HCT116 (cell line): ENCODE results near the gene BAD. TPM values are rescaled to one million over a fixed set of nuclear protein-coding genes. Genes with fewer than 3 reads are reported as not detected.

Source experiments
- ATAC-seq: fragments of 200-7000 bp; cut with Tn5 transposase; 2 replicates; pipeline ENCODE4 v1.9.1; 2020; ENCODE audit warnings: mild to moderate bottlenecking, moderate library complexity
- BruUV-seq: library from RNA; stranded (reverse); fragments of 400-500 nt; replicated peaks from 2 replicates; lab custom pipeline; 2021; lab: Mats Ljungman, UMichigan
- CTCF ChIA-PET: fragments of 300-600 bp; sonication (Branson Sonifier 250); formaldehyde crosslinking; loops from one replicate; lab custom pipeline; 2021; ENCODE audit warnings: antibody characterized with exemption; lab: Charles Lee
- POLR2A ChIA-PET: fragments of 300-600, 350-600 bp; sonication (Branson Sonifier 250); formaldehyde crosslinking; loops from one replicate; lab custom pipeline; 2021; ENCODE audit warnings: antibody characterized with exemption; lab: Charles Lee
- RAD21 ChIA-PET, 2 experiments: fragments of 300-600 bp; sonication (Branson Sonifier 250); formaldehyde crosslinking; loops; one replicate each; lab custom pipeline; 2023; ENCODE audit warnings: low total read pairs in 2 of 2; ENCODE audit not compliant: uncharacterized antibody in 2 of 2, unreplicated experiment in 2 of 2, low non-redundant PET in 1 of 2; lab: Charles Lee
- DNase-seq: peaks from one replicate; pipeline ENCODE4 v3.0.0-alpha.2; 2010; ENCODE audit warnings: low read depth, low spot score
- H2AFZ ChIP-seq: fragments of 200-600 bp; shearing (Covaris generic), sonication (generic); 2 replicates; pipeline ENCODE4 v1.6.1; 2017; ENCODE audit warnings: low read depth, mixed run types, mixed read lengths, antibody characterized with exemption, low read length; ENCODE audit not compliant: poor library complexity, severe bottlenecking
- H3K27ac ChIP-seq: 2 replicates; pipeline ENCODE4 v1.5.1; 2012; ENCODE audit warnings: low read depth, low read length
- H3K27me3 ChIP-seq: fragments of 200-600 bp; sonication (generic); 2 replicates; pipeline ENCODE4 v1.6.1; 2016; ENCODE audit warnings: mixed run types, low read length, mixed read lengths; ENCODE audit not compliant: insufficient read depth
- H3K36me3 ChIP-seq, 2 experiments: fragments of 200-500 bp in 1 of 2; fragments of 200-600 bp in 1 of 2; sonication (Bioruptor generic) in 1 of 2; sonication (generic) in 1 of 2; 2 replicates each; pipeline versions ENCODE4 v1.5.1 to v1.6.1; 2014 to 2016; ENCODE audit warnings: low read length in 2 of 2, inconsistent platforms in 1 of 2, mixed read lengths in 1 of 2, mixed run types in 1 of 2; ENCODE audit not compliant: insufficient read depth in 2 of 2, control insufficient read depth in 1 of 2
- H3K4me1 ChIP-seq, 2 experiments: fragments of 200-600 bp in 1 of 2; sonication (generic) in 1 of 2; 2 replicates each; pipeline versions ENCODE4 v1.5.1 to v1.6.1; 2012 to 2017; ENCODE audit warnings: low read length in 2 of 2, inconsistent platforms in 1 of 2, mild to moderate bottlenecking in 1 of 2, mixed read lengths in 1 of 2, mixed run types in 1 of 2, moderate library complexity in 1 of 2; ENCODE audit not compliant: insufficient read depth in 2 of 2, control insufficient read depth in 1 of 2
- H3K4me2 ChIP-seq: fragments of 200-600 bp; sonication (generic); 2 replicates; pipeline ENCODE4 v1.6.1; 2017; ENCODE audit warnings: mixed run types, low read length, mixed read lengths
- H3K4me3 ChIP-seq, 2 experiments: fragments of 200-600 bp in 1 of 2; sonication (generic) in 1 of 2; replicated peaks in 1 of 2; 2 replicates each; pipeline ENCODE4 v1.5.1; 2011 to 2016; ENCODE audit warnings: low read length in 2 of 2, control low read depth in 1 of 2, low read depth in 1 of 2, mild to moderate bottlenecking in 1 of 2, mixed read lengths in 1 of 2, mixed run types in 1 of 2
- H3K79me2 ChIP-seq: fragments of 200-600 bp; sonication (generic); 2 replicates; pipeline ENCODE4 v1.6.1; 2017; ENCODE audit warnings: mild to moderate bottlenecking, mixed run types, low read length, moderate library complexity, mixed read lengths; ENCODE audit not compliant: insufficient read depth
- H3K9ac ChIP-seq: fragments of 200-600 bp; sonication (generic); 2 replicates; pipeline ENCODE4 v1.6.1; 2016; ENCODE audit warnings: low read length, mixed read lengths
- H3K9me2 ChIP-seq: fragments of 200-600 bp; sonication (generic), shearing (Covaris generic); 2 replicates; pipeline ENCODE4 v1.6.1; 2017; ENCODE audit warnings: mixed run types, mild to moderate bottlenecking, moderate library complexity; ENCODE audit not compliant: insufficient read depth
- H3K9me3 ChIP-seq, 2 experiments: fragments of 200-500 bp in 1 of 2; fragments of 200-600 bp in 1 of 2; sonication (Bioruptor generic) in 1 of 2; sonication (generic) in 1 of 2; 2 replicates each; pipeline ENCODE4 v1.6.1; 2014 to 2017; ENCODE audit warnings: low read length in 2 of 2, mixed read lengths in 2 of 2, inconsistent platforms in 1 of 2, low read depth in 1 of 2, mild to moderate bottlenecking in 1 of 2, mixed run types in 1 of 2, moderate library complexity in 1 of 2; ENCODE audit not compliant: control insufficient read depth in 1 of 2, insufficient read depth in 1 of 2
- H4K20me1 ChIP-seq: fragments of 200-600 bp; sonication (generic), shearing (Covaris generic); 2 replicates; pipeline ENCODE4 v1.6.1; 2017; ENCODE audit warnings: mixed run types, mild to moderate bottlenecking, moderate library complexity; ENCODE audit not compliant: insufficient read depth
- ATF3 ChIP-seq: IDR thresholded peaks from 2 replicates; pipeline ENCODE4 v1.6.1; 2012
- CBX3 ChIP-seq: IDR thresholded peaks from 2 replicates; pipeline ENCODE4 v1.6.1; 2012; ENCODE audit warnings: low read depth
- EGR1 ChIP-seq: IDR thresholded peaks from 2 replicates; pipeline ENCODE4 v1.6.1; 2012; ENCODE audit warnings: low read depth
- EZH2phosphoT487 ChIP-seq: fragments of 200-600 bp; IDR thresholded peaks from 2 replicates; pipeline ENCODE4 v1.6.1; 2018; ENCODE audit warnings: antibody characterized with exemption, borderline replicate concordance
- JUND ChIP-seq: IDR thresholded peaks from 2 replicates; pipeline ENCODE4 v1.6.1; 2012
- MAX ChIP-seq: IDR thresholded peaks from 2 replicates; pipeline ENCODE4 v1.6.1; 2012
- POLR2A ChIP-seq: IDR thresholded peaks from 2 replicates; pipeline ENCODE4 v1.7.0; 2011; ENCODE audit warnings: borderline replicate concordance; ENCODE audit not compliant: insufficient read depth, insufficient read length; ENCODE audit errors: extremely low read depth
- POLR2AphosphoS5 ChIP-seq: IDR thresholded peaks from 2 replicates; pipeline ENCODE4 v1.6.1; 2011; ENCODE audit warnings: mild to moderate bottlenecking, low read depth, low read length, moderate library complexity
- RAD21 ChIP-seq: IDR thresholded peaks from 2 replicates; pipeline ENCODE4 v1.6.1; 2012; ENCODE audit warnings: low read depth, mild to moderate bottlenecking
- REST ChIP-seq: IDR thresholded peaks from 2 replicates; pipeline ENCODE4 v1.6.1; 2012; ENCODE audit warnings: low read depth
- SIN3A ChIP-seq: IDR thresholded peaks from 2 replicates; pipeline ENCODE4 v1.6.1; 2012; ENCODE audit warnings: low read depth
- SP1 ChIP-seq: IDR thresholded peaks from 2 replicates; pipeline ENCODE4 v1.6.1; 2012; ENCODE audit warnings: low read depth
- SRF ChIP-seq: IDR thresholded peaks from 2 replicates; pipeline ENCODE4 v1.6.1; 2012; ENCODE audit warnings: low read depth
- YY1 ChIP-seq: IDR thresholded peaks from 2 replicates; pipeline ENCODE4 v1.6.1; 2011; ENCODE audit warnings: low read length, low read depth, moderate library complexity, mild to moderate bottlenecking; ENCODE audit not compliant: insufficient replicate concordance; ENCODE audit errors: extremely low read depth
- ZBTB33 ChIP-seq: IDR thresholded peaks from 2 replicates; pipeline ENCODE4 v1.6.1; 2011; ENCODE audit warnings: mild to moderate bottlenecking, low read length, moderate library complexity; ENCODE audit not compliant: insufficient replicate concordance; ENCODE audit errors: extremely low read depth
- ZFX ChIP-seq: fragments of 450-650 bp; IDR thresholded peaks from 2 replicates; pipeline ENCODE4 v1.6.1; 2017
- ZNF274 ChIP-seq: fragments of 200-500 bp; sonication (Bioruptor generic); IDR thresholded peaks from 2 replicates; pipeline ENCODE4 v1.6.1; 2014; ENCODE audit warnings: mild to moderate bottlenecking, low read depth, low read length, inconsistent platforms
- intact Hi-C: fragments of 100-400 bp; cut with micrococcal nuclease; formaldehyde crosslinking; loops from 2 replicates; pipeline ENCODE4 v1.10.0; 2022
- total RNA-seq: library from RNA; stranded (reverse); gene quantifications from one replicate; pipeline ENCODE4 v1.2.1, GENCODE V29; 2021; ENCODE audit not compliant: unreplicated experiment

Gene BAD
- total RNA-seq, 1 experiment from 2014 or later = 51.9 TPM

- no peak for TF ChIP-seq EZH2phosphoT487
- TF ChIP-seq SIN3A = no peak
- TF ChIP-seq ZFX = peak; percentile 48; the same call in 1 of the 2 replicates
- TF ChIP-seq RAD21 = no peak
- peak; percentile 92 for TF ChIP-seq POLR2AphosphoS5
Measured at GRCh38 chr11:64240435-64241240, 43.8 kb downstream of the BAD start, which contains the start of gene FKBP2 (continued).

GRCh38 chr11:64239662-64240434 is 44.6 kb downstream of the BAD start:
- H3K36me3 ChIP-seq = peaks cover 0 to 20% of the 10 kb centered on the region in 2 experiments; a peak in 1 of 4 replicates

More at GRCh38 chr11:64239662-64240434, 44.6 kb downstream of the BAD start:
- BruUV-seq = no TSS peak
- ChIA-PET POLR2A (interaction anchor here (1.1 kb wide), 1 partner anchor 9 kb away, joined by 4 read pairs; no protein-coding TSS in a partner anchor), CTCF (no interaction called here), RAD21 (no interaction called here)
- no peak overlapping the region for H2AFZ ChIP-seq
- peak overlapping the region; percentile 70 to 91 for H3K4me3 ChIP-seq
- peaks cover 35 to 65% of the 10 kb centered on the region in 2 experiments for H3K4me1 ChIP-seq
- H4K20me1 ChIP-seq = no peaks in the 10 kb centered on the region
- no peaks in the 10 kb centered on the region for H3K9me2 ChIP-seq
- H3K4me2 ChIP-seq = peak overlapping the region; percentile 84
- no peak for ATAC-seq
- DNase-seq = no peak
- TF ChIP-seq YY1 (no peak), CBX3 (no peak), SIN3A (no peak), MAX (no peak), EZH2phosphoT487 (no peak), POLR2A (no peak), REST (no peak), ZNF274 (no peak), ZBTB33 (no peak), SRF (no peak), SP1 (no peak), EGR1 (no peak), JUND (no peak), ATF3 (no peak)
- no peaks in the 10 kb centered on the region for H3K27me3 ChIP-seq
- peak overlapping the region; percentile 99 for H3K9ac ChIP-seq
- intact Hi-C loops = loop anchor here (2.0 kb wide), 1 partner anchor 65 kb away; the partner anchor contains the start of gene ESRRA
- peaks cover 41% of the 10 kb centered on the region for H3K79me2 ChIP-seq
- H3K27ac ChIP-seq = peak overlapping the region; percentile 96
- H3K9me3 ChIP-seq = no peaks in the 10 kb centered on the region
